Upper lobe of left lung (tissue), 4 donors: ENCODE measurements around the gene FOXO6.

Experiments used
- EP300 ChIP-seq, 4 donors: sonication (generic); formaldehyde crosslinking; IDR thresholded peaks; one replicate each; pipeline ENCODE4 v1.5.1; 2017; ENCODE audit warnings: antibody characterized with exemption in 4 of 4, control low read depth in 2 of 4
- TF ChIP-seq, protein P1 (sequence below), 6 experiments: fragments of 450-650 bp in 4 of 6; fragments of 200-600 bp in 2 of 6; sonication (generic) in 2 of 6; IDR thresholded peaks; one replicate each; pipeline ENCODE4 v1.5.1; 2016 to 2019; ENCODE audit warnings: antibody characterized with exemption in 6 of 6

DNA sequence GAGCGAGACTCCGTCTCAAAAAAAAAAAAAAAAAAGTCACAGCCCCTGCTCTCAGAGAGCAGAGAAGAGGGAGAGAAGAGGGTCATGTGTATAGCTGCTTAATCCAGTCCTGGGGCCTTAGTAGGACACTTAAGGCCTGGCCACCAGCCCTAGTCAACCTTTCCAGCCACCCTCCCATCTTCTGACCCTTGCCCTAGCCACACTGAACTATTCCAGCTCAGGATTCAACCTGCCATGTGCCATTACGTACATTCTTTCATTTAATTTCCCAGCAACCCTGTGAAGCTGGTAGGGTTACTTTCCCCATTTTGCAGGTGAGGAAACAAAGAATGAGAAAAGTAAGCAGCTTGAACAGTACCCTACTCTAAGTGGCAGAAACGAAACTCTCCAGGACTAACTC, 9.0 kb downstream of the FOXO6 start:
- TF ChIP-seq, protein P1, sequence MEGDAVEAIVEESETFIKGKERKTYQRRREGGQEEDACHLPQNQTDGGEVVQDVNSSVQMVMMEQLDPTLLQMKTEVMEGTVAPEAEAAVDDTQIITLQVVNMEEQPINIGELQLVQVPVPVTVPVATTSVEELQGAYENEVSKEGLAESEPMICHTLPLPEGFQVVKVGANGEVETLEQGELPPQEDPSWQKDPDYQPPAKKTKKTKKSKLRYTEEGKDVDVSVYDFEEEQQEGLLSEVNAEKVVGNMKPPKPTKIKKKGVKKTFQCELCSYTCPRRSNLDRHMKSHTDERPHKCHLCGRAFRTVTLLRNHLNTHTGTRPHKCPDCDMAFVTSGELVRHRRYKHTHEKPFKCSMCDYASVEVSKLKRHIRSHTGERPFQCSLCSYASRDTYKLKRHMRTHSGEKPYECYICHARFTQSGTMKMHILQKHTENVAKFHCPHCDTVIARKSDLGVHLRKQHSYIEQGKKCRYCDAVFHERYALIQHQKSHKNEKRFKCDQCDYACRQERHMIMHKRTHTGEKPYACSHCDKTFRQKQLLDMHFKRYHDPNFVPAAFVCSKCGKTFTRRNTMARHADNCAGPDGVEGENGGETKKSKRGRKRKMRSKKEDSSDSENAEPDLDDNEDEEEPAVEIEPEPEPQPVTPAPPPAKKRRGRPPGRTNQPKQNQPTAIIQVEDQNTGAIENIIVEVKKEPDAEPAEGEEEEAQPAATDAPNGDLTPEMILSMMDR (IDR thresholded peaks at IDR 0.05): no peak
- TF ChIP-seq EP300 (IDR thresholded peaks at IDR 0.05): no peak
